ENCODE results near the gene GPATCH11.

DNA sequence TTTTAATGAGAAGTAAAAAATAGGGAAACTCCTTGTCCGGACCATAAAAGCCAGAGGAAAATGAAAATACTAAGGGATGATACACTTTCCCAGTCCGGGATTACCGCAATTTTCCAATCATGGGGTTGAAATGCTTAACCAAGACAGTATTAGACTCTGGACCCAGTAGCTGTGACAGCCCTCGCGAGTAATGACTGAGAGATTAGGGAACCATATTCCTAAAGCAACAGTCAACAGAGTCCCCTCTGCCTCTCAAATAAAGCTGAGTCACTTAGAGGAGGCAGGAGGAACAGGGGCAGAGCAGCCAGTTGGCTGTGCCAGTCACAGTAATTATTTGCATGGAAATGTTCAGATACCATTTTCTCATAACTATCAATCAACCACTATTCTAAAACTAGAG, 34.8 kb downstream of the GPATCH11 start:
- TF ChIP-seq POLR2AphosphoS5 (IDR thresholded peaks at IDR 0.05) = no peak
- no peak for TF ChIP-seq POLR2A (IDR thresholded peaks at IDR 0.05)
- TF ChIP-seq, protein P1, sequence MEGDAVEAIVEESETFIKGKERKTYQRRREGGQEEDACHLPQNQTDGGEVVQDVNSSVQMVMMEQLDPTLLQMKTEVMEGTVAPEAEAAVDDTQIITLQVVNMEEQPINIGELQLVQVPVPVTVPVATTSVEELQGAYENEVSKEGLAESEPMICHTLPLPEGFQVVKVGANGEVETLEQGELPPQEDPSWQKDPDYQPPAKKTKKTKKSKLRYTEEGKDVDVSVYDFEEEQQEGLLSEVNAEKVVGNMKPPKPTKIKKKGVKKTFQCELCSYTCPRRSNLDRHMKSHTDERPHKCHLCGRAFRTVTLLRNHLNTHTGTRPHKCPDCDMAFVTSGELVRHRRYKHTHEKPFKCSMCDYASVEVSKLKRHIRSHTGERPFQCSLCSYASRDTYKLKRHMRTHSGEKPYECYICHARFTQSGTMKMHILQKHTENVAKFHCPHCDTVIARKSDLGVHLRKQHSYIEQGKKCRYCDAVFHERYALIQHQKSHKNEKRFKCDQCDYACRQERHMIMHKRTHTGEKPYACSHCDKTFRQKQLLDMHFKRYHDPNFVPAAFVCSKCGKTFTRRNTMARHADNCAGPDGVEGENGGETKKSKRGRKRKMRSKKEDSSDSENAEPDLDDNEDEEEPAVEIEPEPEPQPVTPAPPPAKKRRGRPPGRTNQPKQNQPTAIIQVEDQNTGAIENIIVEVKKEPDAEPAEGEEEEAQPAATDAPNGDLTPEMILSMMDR (IDR thresholded peaks at IDR 0.05) = no peak

Measured in sigmoid colon (tissue), 4 donors.